Measurements from ENCODE around the gene AADAC.
"Not testable (repeated sequence)": the region's sequence is repeated elsewhere in the genome, so short reads cannot be mapped to it uniquely, and the experiment has no call there.

The AADAC gene

DNA sequence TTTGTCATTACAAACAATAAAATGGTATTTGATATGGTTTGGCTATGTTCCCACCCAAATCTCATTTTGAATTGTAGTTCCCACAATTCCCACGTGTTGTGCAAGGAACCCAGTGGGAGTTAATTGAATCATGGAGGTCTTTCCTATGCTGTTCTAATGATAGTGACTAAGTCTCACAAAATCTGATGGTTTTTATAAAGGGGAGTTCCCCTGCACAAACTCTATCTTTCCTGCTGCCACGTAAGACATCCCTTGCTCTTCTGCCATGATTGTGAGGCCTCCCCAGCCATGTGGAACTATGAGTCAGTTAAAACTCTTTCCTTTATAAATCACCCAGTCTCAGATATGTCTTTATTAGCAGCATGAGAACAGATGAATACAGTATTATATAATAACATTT lies 15.4 kb upstream of the AADAC start:
- no peak for ATAC-seq
- no peak for DNase-seq

DNA sequence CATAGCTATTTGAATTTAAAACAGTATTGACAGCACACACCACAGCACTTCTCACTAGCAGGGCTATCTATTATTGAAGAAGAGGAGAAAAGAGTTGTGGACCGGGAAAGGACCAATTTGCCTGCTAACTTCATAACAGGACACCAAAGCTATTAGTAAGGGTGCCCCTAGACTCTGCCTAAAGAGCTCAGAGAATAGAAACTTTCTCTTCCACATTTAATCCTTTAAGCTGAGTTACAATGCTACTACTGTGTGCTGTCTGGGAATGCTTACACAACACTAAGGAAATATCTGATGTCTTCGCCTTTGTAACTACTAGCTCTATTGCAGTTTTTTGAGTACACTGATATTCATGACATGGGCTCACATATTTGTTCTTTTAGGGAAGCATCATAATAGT lies 13.5 kb upstream of the AADAC start:
- DNase-seq (no peak), ATAC-seq (no peak)

DNA sequence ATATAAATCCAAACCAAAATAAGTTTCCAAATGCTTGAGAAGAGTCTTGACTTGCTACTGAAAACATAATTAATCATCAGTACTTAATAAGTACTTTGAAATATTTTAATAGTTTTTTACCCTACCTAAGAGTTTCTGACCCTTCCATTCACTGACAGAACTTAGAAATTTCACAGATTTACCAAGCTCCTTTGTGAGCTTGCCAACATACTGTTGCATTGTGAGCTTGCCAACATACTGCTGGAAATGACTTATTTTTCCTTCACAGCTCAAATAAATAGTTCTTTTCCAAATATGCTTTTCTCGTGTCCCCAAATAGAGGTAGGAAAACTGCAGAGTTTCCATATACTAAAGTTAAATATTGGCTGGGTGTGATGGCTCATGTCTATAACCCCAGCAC lies 9.6 kb upstream of the AADAC start:
- DNase-seq (no peak), ATAC-seq (no peak)

DNA sequence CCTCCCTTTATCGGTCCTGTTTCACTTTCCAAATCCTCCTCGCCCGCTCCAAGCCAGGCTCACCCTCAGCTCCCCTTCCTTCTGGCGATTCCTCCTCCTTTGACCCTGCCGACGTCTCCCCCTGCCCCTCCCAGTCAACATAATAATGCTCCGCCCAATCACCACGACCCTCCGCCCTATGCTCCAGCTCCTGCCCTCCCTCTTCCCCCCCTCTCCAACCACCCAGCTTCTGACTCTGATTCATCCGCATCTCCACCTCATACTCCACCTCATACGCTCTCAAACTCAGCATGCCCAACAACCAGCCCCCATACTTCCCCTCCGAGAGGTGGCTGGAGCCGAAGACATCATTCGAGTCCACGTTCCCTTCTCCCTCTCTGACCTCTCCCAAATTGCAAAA lies 7.1 kb upstream of the AADAC start:
- no peak for ATAC-seq
- DNase-seq, result no peak

DNA sequence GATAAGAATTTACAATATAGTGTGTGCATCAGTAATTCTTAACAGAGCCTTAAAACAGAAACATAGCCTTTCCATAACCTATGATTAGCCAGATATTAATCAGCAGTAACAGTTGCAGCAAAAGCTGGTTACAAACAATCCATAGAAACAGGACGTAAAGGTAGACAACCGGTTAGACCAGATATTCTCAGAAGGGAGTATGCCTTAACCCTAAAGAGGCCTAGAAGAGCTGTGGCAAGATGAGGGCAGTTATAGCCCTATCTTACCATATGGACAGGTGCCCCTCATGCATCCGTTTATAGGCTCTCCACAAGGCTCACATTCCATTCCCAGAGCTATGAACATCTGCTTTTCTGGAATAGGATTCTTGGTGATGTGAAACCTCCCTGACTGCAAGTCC lies 5.0 kb upstream of the AADAC start:
- ATAC-seq, DNase-seq: not testable (repeated sequence)

DNA sequence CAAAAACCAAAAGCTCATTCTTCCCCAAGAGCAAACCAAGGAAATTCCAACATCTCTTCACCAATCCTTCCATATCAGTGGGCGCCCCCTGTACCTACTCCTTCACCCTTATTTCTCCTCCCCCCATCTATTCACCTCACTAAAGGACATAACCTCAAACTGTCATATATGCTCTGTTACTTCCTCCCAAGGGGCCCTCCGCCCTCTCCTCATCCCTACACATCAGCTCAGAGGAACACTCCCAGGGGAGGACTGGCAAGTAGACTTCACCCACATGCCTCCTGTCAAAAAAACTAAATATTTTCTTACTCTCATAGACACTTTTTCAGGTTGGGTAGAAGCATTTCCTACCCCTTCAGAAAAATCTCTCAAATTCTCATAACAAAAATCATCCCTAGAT lies 2.4 kb upstream of the AADAC start:
- DNase-seq, result no peak
- ATAC-seq, result no peak

DNA sequence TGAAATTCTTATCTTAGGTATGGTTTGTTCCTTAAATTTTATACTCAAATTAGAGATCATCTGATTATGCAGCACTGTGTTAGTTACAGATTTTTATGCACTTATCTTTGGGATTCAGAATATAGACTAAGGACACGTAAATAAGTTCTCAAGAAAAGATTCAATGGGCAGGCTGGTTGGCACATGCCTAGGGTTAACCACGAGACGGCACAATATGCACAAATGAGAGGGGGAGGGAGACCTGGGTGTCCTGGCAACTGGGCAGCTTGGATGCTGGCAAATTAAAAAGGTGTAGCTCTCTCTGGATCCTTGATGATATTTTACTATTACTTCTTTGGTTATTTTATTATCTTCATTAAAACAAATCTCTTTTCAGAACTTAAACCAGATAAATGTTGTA lies 672 bp downstream of the AADAC start:
- ATAC-seq (no peak), DNase-seq (no peak)

DNA sequence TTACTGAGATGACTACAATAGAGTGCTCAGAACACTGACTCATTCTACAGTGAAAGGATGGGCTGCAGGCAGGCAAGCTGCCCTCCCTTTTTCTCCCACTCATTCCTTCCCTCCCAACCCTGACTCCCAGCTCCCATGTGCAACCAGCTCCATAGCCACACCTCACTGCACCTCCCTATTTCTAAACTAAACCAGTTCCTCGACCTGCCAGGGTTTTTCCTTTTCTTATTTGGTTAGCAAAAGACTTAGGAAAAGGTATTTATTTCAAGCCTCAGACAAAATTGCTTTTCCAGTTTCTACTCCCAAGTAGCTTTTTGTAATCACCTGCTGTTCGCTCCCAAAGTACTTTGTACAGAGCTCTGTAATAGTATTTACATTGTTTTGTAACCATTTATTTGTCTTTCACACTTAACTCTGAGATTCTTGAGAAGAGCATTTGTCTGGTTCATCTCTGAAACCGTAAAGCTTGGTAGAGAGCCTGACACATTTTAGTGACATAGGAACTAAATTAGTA lies 2.2 kb downstream of the AADAC start:
- ATAC-seq, result no peak
- DNase-seq, result no peak

DNA sequence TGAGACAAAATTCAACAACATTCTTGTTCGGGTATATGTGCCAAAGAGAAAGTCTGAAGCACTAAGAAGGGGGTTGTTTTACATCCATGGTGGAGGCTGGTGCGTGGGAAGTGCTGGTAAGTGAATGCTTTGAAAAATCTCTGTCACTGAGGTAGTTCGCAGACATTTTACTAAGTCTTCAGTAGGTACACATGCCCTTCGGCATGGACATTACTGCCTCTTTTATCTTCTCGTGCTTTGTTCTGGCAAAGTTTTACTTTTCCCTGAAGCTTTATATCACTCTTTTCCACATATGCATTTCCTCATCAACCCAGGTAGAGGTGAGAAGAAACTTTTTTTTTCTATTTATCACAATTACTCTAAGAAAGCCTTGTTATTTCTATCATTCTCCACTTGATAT lies 3.6 kb downstream of the AADAC start:
- ATAC-seq (no peak), DNase-seq (no peak)

DNA sequence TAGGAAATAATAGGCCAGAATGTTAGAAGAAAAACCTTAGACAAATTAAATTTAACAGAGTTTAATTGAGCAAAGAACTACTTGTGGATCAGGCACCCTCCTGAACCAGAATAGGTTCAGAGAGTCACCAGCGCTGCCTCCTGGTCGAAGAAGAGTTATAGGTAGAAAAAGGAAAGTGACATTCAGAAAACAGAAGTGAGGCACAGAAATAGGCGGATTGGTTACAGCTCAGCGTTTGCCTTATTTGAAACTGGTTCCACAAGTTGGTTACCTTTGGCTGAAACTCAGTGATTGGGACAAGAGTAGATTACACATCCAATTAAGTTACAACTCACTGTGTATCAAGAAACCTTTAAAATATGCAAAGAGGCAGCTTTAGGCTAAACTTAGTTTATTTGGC lies 4.4 kb downstream of the AADAC start:
- DNase-seq (no peak), ATAC-seq (no peak)

DNA sequence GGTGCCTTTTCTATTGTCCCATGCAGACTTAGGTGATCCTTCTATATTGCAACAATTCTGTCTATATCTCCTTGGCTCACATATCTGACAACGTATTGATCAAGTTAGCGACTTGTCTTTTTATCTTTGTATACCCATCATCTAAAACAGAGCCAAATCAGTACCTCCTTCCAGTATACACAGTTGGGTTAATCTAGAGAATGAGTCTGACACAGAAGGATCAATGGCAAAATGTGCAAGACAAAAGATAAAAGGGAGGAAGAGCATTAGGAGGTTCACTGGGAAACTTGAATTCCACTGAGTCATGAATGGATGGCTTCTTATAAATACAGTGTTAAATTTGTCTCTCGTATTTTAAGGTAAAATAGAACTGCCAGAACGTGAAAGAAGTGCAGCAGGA lies 6.0 kb downstream of the AADAC start:
- no peak for ATAC-seq
- no peak for DNase-seq

DNA sequence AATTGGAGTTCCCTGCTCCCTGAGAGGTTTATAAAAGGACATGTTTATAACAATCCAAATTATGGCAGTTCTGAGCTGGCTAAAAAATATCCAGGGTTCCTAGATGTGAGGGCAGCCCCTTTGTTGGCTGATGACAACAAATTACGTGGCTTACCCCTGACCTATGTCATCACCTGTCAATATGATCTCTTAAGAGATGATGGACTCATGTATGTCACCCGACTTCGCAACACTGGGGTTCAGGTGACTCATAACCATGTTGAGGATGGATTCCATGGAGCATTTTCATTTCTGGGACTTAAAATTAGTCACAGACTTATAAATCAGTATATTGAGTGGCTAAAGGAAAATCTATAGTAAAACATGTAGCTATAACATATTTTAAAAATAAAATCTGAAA lies 13.9 kb downstream of the AADAC start:
- ATAC-seq (no peak), DNase-seq (no peak)

DNA sequence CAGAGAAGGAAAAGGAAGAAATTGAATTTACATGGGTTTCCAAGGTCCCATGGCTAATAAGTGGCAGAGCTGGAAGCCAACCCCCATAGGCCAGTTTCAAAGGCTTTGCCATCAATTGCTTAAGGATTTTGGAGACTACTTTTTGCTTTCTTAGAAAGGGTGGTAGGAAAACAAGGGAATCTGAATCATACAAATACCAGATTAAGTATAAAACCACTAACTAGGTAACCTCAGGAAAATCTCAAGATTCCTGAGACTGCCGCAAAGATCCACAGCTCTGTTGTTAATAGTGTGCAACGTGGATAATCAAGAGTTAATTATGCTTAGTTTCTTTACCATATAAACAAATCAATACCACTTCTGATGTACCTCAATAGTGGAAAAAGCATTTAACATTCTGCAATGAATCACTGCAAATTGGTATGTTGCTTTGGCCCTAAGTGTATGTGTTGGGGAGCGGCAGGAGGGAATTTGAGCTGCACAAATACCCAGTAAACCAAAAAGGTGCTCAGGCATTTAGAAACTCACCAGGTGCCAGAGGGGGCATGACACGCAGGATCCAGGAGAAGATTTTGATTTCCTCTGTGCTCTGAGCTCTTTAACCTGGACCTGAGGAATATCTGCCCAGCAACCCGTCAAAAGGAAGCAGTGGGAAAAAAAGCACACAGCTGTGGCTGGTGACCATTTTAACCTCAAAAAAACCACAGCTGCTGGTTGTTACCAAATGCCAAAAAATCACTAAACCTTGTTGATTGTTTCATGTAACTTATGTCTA lies 22.0 kb downstream of the AADAC start:
- DNase-seq, result no peak
- ATAC-seq, result no peak

DNA sequence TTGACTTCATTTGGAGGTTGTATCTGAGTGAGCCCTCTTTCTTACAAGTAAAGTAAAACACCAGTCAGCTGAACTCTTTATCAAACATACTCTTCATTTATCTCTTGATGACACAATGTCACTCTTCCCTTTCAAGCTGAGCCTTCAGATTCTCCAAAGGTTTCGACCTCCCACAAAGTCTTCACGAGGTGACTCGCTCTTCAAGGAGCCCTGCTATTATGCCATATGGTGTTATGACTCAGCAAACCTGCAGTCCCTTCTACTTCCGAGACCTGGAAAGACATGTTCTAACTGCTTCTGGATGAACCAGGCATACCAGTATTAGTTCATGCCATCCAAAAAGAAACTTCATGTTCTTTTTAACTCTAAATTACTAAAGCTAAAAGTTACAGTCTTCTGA lies 23.1 kb downstream of the AADAC start:
- ATAC-seq (no peak), DNase-seq (no peak)

DNA sequence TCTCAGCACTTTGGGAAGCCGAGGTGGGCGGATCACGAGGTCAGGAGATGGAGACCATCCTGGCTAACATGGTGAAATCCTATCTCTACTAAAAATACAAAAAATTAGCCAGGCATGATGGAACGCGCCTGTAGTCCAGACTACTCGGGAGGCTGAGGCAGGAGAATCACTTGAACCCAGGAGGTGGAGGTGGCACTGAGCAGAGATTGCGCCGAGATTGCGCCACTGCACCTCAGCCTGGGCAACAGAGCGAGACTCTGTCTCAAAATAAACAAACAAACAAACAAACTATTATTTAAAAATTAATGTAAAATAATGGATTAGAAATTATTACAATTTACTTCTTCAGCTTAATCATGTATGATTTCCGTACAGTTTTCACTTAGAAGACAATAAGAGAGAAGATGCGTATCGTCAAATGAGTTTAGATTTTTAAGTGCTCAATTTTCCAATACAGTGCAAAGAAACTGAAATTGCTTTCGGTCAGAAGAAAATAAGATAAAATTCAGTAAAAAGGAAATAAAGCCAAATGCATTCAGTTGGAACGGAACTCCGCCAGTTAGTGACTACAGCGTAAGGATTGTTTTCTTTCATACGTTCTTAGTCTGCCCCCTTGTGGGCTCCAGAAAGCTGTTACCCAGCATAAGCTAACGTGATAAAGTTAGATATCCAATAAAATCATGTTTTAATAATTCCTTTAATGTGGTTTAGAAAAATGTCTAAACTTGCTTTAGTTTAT lies 24.8 kb downstream of the AADAC start:
- peak; percentile 46 for ATAC-seq
- DNase-seq, result peak; percentile 32

DNA sequence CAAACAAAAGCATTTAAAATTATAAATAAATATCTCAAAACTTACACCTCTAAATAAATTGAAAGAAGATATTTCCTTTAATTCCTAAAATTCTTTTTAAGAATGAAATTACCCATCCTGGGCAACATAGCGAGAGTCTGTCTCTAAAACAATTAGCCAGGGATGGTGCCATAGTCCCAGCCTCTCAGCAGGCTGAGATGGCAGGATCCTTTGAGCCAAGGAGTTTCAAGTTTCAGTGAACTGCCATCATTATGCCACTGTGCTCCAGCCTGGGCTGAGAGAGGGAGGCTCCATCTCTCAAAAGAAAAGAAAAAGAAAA lies 25.4 kb downstream of the AADAC start:
- no peak for ATAC-seq
- DNase-seq, result no peak

DNA sequence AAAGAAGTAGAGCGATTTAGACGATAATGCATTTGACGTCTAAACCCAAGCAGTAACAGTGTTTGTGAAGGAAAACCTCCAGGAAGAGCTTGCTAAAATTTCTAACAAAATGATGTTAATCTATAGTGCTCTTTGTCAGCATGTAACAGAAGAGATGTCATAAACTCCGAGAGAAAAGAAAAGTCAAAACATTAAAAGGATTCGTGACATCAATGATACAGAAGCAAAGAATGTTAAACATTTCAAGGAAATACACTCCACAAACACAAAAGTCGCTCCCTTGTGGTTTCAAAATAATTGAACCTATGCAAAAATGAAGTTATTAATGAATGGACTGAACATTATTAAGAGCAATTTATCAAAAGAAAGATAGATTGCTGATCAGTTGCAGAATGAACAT lies 27.9 kb downstream of the AADAC start:
- DNase-seq, result no peak
- ATAC-seq, result no peak

DNA sequence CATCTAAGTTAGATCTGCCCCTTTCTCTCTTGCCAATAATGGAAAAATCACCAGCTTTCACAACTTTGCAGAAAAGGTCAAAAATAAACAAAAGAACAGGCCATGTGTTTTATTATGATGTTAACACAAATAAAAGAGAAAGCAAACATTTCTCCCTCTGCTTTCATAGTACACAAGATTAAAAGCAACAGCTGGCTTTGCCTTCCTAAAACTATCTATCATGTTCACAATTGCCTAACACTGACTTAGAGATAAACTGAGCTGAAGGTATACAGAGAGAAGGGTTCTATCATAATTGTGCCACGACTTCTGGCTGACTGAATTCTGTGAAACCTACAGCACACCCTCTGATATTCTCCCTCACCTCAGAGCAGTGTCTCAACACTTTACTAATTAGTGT lies 29.4 kb downstream of the AADAC start:
- ATAC-seq (no peak), DNase-seq (no peak)

DNA sequence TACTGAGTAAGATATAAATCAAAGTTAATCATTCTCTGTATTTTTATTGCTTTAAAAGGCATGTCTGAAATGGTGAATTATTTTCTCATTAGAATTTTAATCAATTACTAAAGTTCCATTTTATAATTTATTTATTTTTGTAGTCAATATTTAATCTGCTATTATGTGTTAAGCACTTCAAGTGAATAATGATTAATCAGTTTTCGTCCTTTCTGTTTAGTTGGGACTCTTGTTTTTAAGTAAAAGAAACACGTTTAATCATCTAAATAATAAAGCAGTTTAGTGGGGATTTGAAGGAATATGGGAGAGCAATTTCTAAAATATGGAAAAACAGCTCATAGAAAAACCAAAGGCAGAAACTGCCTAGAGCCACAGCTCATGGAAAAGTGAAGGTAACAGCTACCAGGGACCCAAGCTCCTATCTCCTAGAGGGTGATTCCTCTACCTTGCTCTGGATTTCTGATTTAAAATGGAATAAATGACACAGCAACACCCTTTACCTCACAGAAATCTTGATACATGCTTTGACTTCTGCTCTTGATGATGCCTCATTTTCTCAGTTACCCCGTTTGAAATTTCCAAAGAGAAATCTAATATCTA lies 31.5 kb downstream of the AADAC start:
- no peak for ATAC-seq
- DNase-seq, result no peak

DNA sequence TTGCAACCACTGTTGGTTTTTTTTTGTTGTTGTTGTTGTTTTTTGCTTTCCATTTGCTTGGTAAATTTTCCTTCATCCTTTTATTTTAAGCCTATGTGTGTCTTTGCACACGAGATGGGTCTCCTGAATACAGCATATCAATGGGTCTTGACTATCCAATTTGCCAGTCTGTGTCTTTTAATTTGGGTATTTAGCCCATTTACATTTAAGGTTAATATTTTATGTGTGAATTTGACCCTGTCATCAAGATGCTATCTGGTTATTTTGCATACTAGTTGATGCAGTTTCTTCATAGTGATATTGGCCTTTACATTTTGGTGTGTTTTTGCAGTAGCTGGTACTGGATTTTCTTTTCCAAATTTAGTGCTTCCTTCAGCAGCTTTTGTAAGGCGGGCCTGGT lies 36.1 kb downstream of the AADAC start:
- ATAC-seq, DNase-seq: not testable (repeated sequence)

DNA sequence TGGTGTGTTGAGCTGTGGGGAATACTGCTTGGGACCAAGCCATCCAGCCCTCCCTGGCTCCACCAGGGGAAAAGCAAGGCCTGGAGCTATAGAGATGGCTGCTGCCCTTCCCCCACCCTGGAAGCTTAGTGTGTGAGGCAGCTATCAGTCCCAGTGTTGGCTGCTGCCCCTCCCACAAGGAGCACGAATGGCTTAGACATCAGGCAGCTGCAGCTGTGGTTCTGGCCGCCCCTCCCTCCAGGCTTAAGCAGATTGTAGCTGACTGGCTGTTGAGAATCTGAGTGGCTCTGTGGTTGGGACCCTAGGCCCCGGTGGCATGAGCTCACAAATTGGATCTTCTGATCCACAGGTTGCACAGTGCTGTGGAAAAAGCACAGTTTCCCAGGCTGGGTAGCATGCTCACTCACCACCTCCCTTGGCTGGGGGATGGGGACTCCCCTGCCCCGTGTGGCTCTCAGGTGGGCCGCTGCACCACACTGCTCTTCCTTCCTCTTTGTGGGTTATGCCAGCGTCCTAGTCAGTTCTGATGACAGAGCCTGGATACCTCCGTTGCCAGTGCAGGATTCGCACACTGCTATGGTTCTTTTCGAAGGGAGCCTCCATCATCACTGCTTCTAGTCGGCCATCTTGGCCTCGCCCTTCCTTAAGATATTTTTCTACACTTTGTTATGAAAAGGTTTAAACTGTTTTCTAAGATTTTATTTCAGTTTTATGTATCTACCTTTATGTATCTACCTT lies 38.3 kb downstream of the AADAC start:
- ATAC-seq (no peak), DNase-seq (no peak)

DNA sequence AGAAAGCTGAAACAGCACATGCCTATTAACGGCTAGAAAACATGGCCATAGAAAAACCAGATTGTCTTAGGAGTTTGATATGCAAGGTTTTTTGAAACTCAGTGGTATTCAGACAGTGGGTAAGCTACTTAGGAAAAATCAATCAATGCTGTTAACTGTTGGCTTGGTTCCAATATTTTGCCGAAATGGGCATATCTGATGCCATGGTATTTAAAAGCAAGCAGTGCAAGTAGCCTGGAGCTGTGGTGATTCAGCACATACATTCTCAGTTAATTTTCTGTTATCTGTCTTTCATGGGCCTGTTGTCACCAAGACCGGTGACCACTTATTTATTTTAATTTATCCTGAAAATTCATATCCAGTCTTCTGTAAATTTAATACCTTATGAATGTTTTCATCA lies 42.2 kb downstream of the AADAC start:
- no peak for ATAC-seq
- DNase-seq, result no peak

DNA sequence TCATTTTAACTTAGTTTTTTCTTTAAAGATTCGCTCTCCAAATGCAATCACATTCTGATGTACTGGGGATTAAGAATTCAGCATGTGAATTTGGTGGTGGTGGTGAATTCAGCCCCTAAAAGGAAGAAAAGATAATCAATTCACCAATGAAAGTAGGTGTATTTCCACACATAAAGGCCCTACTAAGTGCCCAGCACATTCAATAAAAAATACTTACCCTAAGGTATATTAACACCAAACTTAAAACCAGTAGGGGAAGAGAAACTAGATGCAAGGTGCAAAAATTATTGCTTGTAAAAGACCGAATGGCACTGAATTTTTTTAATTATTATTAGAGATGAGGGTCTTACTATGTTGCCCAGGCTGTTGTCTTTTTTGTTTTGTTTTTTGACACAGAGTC lies 42.7 kb downstream of the AADAC start:
- no peak for ATAC-seq

More for the DNA sequence above, 42.7 kb downstream of the AADAC start:
- DNase-seq, result no peak

All from stimulated activated naive CD8-positive, alpha-beta T cell treated with anti-CD3 and anti-CD28 coated beads, Interleukin-15, Interleukin-2, amounts not matched to agents 100 U/mL and 50 U/mL, for 24 hours (primary cell).